ENCODE results near the gene CNN2. TPM values are rescaled to one million over a fixed set of nuclear protein-coding genes. Genes with fewer than 3 reads are reported as not detected.

Gene CNN2
- total and polyA plus RNA-seq, 2 of the 4 experiments (the other 2 are of a cell fraction), result 272 to 395 TPM

GRCh38 chr19:1011831-1012333 lies 14.5 kb upstream of the CNN2 start:
- Histone ChIP-seq H3K79me1 (ENCODE audit: low read depth in 1 of 2, low read length in 2 of 2) (peaks cover 0 to 47% of the 10 kb centered on the region in 2 experiments; a peak in 2 of 4 replicates), H3K4me1 (ENCODE audit: control insufficient read depth, insufficient read depth, low read length) (peaks cover 28% of the 10 kb centered on the region), H3K9me3 (ENCODE audit: control insufficient read depth, insufficient read depth, low read length) (no peaks in the 10 kb centered on the region), H4K5ac (ENCODE audit: low read depth, low read length) (no peak overlapping the region), H2BK15ac (ENCODE audit: low read depth, low read length) (no peak overlapping the region), H2AK9ac (replicated peaks; ENCODE audit: low read depth, low read length, poor library complexity) (no peak overlapping the region), H3K9me1 (ENCODE audit: insufficient read depth, low read length) (peaks cover 7% of the 10 kb centered on the region; the same call in 1 of the 2 replicates), H2BK5ac (ENCODE audit: low read depth, low read length, poor library complexity, severe bottlenecking) (no peak overlapping the region), H3K36me3 (ENCODE audit: control insufficient read depth, insufficient read depth, low read length) (peaks cover 38% of the 10 kb centered on the region), H2AFZ (replicated peaks; ENCODE audit: low read length, poor library complexity) (peak overlapping the region; percentile 32), H4K8ac (ENCODE audit: low read depth in 2 of 2, low read length in 2 of 2) (no peak overlapping the region), H3K56ac (ENCODE audit: extremely low read depth, insufficient read depth, low read length) (no peak overlapping the region), H3K14ac (replicated peaks; ENCODE audit: low read depth, low read length) (no peak overlapping the region), H4K20me1 (ENCODE audit: insufficient read depth, low read length) (peaks cover 65% of the 10 kb centered on the region), H3K4ac (ENCODE audit: low read depth, low read length) (no peak overlapping the region), H3K4me3 (ENCODE audit: insufficient read depth, low read depth, low read length) (no peak overlapping the region), H4K91ac (ENCODE audit: insufficient read depth, low read depth, low read length) (no peak overlapping the region), H3K27me3 (ENCODE audit: control insufficient read depth, insufficient read depth, low read length) (no peaks in the 10 kb centered on the region), H3K18ac (ENCODE audit: low read depth, low read length) (no peak overlapping the region), H2AK5ac (ENCODE audit: low read depth, low read length) (no peak overlapping the region), H3K9ac (ENCODE audit: low read depth, low read length) (no peak overlapping the region), H3K23ac (ENCODE audit: low read depth, low read length) (no peak overlapping the region), H3K27ac (ENCODE audit: insufficient read depth, low read length) (no peak overlapping the region), H2BK20ac (ENCODE audit: low read depth, low read length) (no peak overlapping the region), H2BK120ac (ENCODE audit: low read depth, low read length) (no peak overlapping the region), H3K4me2 (ENCODE audit: low read depth, low read length) (no peak overlapping the region)
- intact Hi-C loops (cut with micrococcal nuclease) (no loop called here), in situ Hi-C loops (cut with MboI; ENCODE audit: low sequenced_read_pairs) (no loop called here), dilution Hi-C loops (cut with HindIII; ENCODE audit: low sequenced_read_pairs, unreplicated experiment) (no loop called here)
- no peak for ATAC-seq (ENCODE audit: low read depth)
- BruUV-seq (replicated peaks), result no TSS peak
- 94% methylated on average over 29 of the region's 36 CpGs; no CpG with 5 or more reads in 1 of the 2 experiments for WGBS, 2 experiments (ENCODE audit: extremely low coverage in 2 of 2, insufficient read length in 1 of 2)
- no peak for DNase-seq
- TF ChIP-seq ELK1 (IDR thresholded peaks at IDR 0.05; ENCODE audit: borderline replicate concordance, low read depth, low read length) (no peak), FOS (IDR thresholded peaks at IDR 0.05; ENCODE audit: low read depth, low read length) (no peak), RCOR1 (IDR thresholded peaks at IDR 0.05; ENCODE audit: insufficient replicate concordance, low read length) (no peak), MXI1 (IDR thresholded peaks at IDR 0.05; ENCODE audit: borderline replicate concordance, low read depth, low read length) (no peak), CEBPB (IDR thresholded peaks at IDR 0.05; ENCODE audit: low read depth, low read length) (no peak), NFE2L2 (IDR thresholded peaks at IDR 0.05; ENCODE audit: low read depth, low read length) (no peak), MAZ (IDR thresholded peaks at IDR 0.05; ENCODE audit: borderline replicate concordance, low read depth, low read length) (no peak), CHD1 (IDR thresholded peaks at IDR 0.05; ENCODE audit: low read depth, low read length) (no peak)
- TF ChIP-seq, protein P1, sequence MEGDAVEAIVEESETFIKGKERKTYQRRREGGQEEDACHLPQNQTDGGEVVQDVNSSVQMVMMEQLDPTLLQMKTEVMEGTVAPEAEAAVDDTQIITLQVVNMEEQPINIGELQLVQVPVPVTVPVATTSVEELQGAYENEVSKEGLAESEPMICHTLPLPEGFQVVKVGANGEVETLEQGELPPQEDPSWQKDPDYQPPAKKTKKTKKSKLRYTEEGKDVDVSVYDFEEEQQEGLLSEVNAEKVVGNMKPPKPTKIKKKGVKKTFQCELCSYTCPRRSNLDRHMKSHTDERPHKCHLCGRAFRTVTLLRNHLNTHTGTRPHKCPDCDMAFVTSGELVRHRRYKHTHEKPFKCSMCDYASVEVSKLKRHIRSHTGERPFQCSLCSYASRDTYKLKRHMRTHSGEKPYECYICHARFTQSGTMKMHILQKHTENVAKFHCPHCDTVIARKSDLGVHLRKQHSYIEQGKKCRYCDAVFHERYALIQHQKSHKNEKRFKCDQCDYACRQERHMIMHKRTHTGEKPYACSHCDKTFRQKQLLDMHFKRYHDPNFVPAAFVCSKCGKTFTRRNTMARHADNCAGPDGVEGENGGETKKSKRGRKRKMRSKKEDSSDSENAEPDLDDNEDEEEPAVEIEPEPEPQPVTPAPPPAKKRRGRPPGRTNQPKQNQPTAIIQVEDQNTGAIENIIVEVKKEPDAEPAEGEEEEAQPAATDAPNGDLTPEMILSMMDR (conservative IDR thresholded peaks at IDR 0.05; ENCODE audit: low read depth, low read length), result no peak
- ChIA-PET POLR2A (ENCODE audit: unreplicated experiment) (no interaction called here), CTCF (no interaction called here)
